GM18907 (cell line): Measurements from ENCODE around the gene SLC35E2B.
"Not testable (repeated sequence)": the region's sequence is repeated elsewhere in the genome, so short reads cannot be mapped to it uniquely, and the experiment has no call there.

Source experiments
- ATAC-seq: cut with Tn5 transposase; IDR thresholded peaks from one replicate; pipeline ENCODE4 v1.9.1; 2021; ENCODE audit warnings: mild to moderate bottlenecking, moderate library complexity; ENCODE audit not compliant: unreplicated experiment

The SLC35E2B gene

GRCh38 chr1:1692714-1693647 is at the start of gene SLC35E2B:
Gene SLC35E2B (minus strand): TSS chr1:1692795. CDS start chr1:1676699, 16,096 bp downstream.
- ATAC-seq: peak; percentile 82

DNA sequence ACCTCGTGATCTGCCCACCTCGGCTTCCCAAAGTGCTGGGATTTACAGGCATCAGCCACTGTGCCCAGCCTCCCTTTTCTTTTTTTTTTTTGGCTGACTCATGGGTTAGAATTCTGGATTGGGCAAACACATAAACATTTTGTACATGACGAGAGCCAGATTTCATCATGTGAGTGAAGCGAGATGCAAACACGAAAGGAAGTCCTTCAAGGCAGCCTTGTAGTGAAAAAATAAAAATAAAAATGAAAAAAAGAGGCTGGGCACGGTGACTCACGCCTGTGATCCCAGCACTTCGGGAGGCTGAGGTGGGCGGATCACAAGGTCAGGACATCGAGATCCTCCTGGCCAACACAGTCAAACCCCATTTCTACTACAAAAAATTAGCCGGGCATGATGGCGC is 48.4 kb upstream of the SLC35E2B start:
- not testable (repeated sequence) for ATAC-seq

GRCh38 chr1:1738799-1739337 is 46.3 kb upstream of the SLC35E2B start:
- ATAC-seq: not testable (repeated sequence)

GRCh38 chr1:1737675-1738590 is 45.3 kb upstream of the SLC35E2B start:
- ATAC-seq: not testable (repeated sequence)

DNA sequence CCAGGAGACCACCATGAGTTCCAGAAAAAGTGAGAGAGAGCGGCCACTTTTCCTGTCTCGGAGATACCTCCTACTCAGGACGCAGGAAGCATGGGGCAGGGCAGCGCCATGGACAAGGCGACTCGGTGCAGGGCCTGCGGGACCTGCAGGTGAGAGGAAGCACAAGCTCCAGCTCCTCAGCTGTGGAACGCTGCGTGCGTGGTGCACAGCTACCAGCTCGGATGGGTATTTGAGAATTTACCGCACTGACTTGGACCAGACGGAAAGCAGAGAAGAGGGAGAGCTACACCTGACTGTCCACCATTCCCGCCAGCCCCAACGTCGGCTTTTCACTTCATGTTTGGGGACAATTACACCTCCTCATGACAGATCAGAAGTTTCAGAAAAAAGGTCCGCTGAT is 39.8 kb upstream of the SLC35E2B start:
- no peak for ATAC-seq

- ATAC-seq: no peak
Measured at GRCh38 chr1:1730870-1731269, 38.3 kb upstream of the SLC35E2B start.

- ATAC-seq: not testable (repeated sequence)
Measured at GRCh38 chr1:1730230-1730629, 37.6 kb upstream of the SLC35E2B start.

- not testable (repeated sequence) for ATAC-seq
Measured at GRCh38 chr1:1729116-1729816, 36.7 kb upstream of the SLC35E2B start.

DNA sequence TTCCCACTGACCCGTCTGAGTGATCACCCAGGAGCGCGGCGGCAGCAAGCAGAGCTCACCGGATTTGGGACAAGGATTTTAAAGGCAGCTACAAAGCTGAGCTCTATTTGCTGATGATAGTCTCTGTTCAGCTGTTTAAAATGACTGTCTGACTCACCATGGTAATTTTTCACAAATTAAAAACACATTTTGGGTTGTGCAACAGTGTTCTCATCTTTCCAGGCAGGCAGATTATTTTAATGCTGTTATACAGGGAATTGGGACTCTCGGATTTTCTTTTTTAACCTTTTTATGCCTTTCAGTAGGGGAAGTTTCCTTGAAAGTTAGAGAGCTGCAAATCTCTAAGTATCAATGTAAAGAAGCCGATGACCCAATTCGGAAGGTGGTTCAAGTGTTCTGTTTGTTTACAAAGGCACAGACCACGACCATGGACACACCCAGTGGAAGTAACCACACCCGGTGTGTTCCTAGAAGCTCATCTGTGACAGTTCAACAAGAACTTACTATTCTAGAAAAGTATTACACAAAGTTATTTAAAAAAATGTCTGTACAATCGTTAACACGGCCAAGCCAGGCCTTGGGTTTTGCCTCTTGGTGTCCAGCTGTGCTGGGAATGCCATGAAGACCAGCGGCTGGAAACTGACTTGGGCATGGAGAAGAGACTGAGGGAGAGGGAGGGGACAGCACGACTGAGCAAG is 35.9 kb upstream of the SLC35E2B start:
- ATAC-seq: not testable (repeated sequence)

- not testable (repeated sequence) for ATAC-seq
Measured at GRCh38 chr1:1727131-1727651, 34.6 kb upstream of the SLC35E2B start.

DNA sequence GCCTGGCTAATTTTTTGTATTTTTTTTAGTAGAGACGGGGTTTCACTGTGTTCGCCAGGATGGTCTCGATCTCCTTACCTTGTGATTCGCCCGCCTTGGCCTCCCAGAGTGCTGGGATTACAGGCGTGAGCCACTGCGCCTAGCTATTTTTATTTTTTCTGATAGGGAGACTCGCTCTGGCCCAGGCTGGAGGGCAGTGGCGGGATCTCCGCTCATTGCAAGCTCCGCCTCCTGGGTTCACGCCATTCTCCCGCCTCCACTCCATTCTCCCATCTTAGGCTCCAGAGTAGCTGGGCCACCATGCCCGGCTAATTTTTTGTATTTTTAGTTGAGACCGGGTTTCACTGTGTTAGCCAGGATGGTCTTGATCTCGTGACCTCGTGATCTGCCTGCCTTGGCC is 33.5 kb upstream of the SLC35E2B start:
- not testable (repeated sequence) for ATAC-seq

DNA sequence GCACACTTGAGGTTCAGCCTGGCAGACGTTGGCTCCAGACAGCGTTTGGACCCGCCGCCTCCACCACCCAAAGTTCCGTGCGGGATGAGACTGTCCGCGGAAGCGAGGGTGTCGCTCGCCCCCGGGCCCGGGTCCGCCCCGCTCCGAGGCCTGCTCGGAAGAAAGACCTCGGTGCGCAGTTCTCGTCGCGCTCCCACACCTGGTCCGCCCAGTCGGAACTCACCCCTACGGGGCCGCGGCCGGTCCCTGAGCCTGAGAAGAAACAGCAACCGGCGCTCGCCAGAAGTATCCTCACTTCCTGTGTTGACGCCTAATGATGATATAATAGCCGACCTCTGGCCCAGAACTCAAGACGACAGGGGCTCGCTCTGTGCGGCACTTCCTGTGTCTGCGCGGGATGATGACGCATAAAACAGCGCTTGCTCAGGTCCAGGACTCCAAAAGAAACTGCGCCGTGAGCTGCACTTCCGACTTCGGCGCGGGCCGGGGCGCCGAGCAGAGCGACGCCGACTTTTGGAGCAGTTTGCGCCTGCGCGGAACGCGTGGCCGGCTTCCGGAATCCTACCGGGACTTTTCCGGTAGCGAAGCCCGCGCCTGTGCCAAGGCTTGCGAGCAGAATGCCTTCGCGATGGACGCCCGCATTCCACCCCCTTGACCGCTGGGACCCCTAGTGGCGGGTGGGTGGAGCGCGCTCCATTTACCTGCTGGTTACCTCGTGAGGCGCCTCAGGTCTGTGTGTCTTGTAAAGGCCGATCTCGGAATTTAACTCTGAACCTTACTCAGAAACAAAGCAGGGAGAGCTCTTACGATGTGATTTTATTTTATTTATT is 31.7 kb upstream of the SLC35E2B start, which contains the start of gene CDK11A:
TSS of gene CDK11A (minus strand) at position 323 of the 830 bp plus-strand sequence. CDS start 1,539 bp downstream, outside the sequence.
- ATAC-seq: peak; percentile 92

- no peak for ATAC-seq
Measured at GRCh38 chr1:1721201-1721600, 28.6 kb upstream of the SLC35E2B start.

DNA sequence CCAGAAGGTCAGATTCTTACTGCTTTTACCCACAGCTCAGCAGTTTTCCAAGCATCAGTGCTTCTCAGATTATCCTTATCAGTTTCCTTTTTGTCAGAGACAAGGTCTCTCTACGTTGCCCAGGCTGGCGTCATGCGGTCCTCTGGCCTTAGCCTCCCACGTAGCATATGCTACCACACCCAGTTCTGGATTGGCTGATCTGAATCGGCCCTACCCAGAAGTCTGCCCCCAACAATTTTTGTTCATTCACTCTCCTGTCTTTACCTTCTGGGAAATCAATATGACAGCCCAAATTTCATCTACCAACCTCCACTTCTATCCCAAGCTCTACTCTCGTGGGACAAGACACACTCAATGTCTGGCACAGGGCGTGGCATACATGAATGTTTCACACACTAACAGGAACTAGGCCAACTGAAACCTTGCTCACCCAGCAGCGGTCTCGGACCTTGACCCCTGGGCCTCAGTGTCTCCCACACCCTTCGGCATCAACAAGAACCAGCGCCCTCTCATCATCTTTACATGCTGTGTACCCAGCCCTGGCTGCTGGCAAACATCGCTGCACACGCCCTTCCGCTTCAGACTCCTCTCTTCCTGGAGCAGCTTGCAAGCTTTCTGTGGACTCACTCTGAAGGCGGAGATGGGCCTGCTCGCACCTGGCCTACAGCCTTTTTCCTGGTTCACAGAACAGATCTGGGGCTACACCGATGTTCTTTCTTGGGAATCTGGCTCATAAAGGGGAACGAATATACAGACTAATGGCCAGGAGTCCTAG is 22.7 kb upstream of the SLC35E2B start:
- ATAC-seq: not testable (repeated sequence)

- ATAC-seq: not testable (repeated sequence)
Measured at GRCh38 chr1:1707897-1708296, 15.3 kb upstream of the SLC35E2B start.

- ATAC-seq: not testable (repeated sequence)
Measured at GRCh38 chr1:1707241-1707640, 14.6 kb upstream of the SLC35E2B start.

- not testable (repeated sequence) for ATAC-seq
Measured at GRCh38 chr1:1705623-1706022, 13.0 kb upstream of the SLC35E2B start.
